C4-2B (cell line): Measurements from ENCODE around the gene P3H4.

Experiments
- ZFX ChIP-seq: fragments of 450-650 bp; IDR thresholded peaks from 2 replicates; pipeline ENCODE4 v1.6.1; 2017
- TF ChIP-seq, protein P1 (sequence below): fragments of 450-650 bp; conservative IDR thresholded peaks from 2 replicates; pipeline ENCODE4 v1.5.1; 2017; ENCODE audit warnings: mild to moderate bottlenecking

DNA sequence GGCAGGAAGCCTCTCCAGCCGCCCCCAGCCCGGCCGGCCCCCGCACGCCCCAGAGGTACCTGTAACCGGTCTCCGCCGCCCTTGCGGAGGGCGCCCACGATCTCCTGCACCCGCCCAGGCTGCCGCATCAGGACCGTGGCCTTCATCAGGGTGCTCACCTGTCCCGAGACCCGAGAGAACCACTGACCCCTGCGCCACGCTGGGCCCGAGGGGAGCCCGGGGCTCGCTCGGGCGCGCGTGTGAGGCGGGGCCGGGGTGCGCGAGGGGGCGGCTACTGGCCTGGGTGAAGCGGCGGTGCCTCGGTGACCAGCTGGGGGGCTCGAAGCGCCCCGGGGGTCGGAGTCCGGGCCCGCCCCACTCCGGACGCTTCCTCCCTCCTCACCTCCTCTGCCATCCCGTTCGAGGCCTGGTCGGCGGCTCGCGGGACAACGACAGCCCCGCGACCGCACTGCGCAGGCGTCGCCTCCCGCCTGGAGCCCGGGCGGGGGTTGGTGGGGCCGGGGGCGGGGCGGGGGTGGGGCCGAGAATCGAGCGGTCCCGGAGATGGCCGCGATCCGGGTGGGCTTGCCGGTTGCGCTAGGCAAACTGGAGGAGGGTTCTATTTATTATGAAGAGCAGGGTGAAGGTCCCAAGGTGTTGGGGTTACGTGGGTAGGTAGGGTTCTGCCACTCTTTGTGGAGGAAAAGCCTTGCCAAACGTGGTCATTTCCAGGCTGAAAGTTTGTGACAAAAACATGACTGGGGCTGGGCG lies 24.2 kb upstream of the P3H4 start, which contains the start of gene NT5C3B:
- TF ChIP-seq, protein P1, sequence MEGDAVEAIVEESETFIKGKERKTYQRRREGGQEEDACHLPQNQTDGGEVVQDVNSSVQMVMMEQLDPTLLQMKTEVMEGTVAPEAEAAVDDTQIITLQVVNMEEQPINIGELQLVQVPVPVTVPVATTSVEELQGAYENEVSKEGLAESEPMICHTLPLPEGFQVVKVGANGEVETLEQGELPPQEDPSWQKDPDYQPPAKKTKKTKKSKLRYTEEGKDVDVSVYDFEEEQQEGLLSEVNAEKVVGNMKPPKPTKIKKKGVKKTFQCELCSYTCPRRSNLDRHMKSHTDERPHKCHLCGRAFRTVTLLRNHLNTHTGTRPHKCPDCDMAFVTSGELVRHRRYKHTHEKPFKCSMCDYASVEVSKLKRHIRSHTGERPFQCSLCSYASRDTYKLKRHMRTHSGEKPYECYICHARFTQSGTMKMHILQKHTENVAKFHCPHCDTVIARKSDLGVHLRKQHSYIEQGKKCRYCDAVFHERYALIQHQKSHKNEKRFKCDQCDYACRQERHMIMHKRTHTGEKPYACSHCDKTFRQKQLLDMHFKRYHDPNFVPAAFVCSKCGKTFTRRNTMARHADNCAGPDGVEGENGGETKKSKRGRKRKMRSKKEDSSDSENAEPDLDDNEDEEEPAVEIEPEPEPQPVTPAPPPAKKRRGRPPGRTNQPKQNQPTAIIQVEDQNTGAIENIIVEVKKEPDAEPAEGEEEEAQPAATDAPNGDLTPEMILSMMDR = no peak
- TF ChIP-seq ZFX = peak; percentile 94
